Frontal cortex (tissue), 4 donors: ENCODE measurements around the gene FADS6. TPM values are rescaled to one million over a fixed set of nuclear protein-coding genes. Genes with fewer than 3 reads are reported as not detected.

Experiments
- DNase-seq, 2 donors: peaks; one replicate each; pipeline ENCODE4 v3.0.0; 2012; ENCODE audit warnings: low spot score in 2 of 2
- FAIRE-seq: peaks from 2 replicates; lab custom pipeline; 2012; peaks lifted over from hg19 to GRCh38; lab: Jason Lieb, UNC
- total RNA-seq: library from RNA; depleted of rRNA; stranded (reverse); fragments of >200 nt; gene quantifications from one replicate; pipeline ENCODE4 v1.2.3, GENCODE V29; 2014
- donor health status: control.
- donor health status: control.
- donor health status: control.

Gene FADS6, protein sequence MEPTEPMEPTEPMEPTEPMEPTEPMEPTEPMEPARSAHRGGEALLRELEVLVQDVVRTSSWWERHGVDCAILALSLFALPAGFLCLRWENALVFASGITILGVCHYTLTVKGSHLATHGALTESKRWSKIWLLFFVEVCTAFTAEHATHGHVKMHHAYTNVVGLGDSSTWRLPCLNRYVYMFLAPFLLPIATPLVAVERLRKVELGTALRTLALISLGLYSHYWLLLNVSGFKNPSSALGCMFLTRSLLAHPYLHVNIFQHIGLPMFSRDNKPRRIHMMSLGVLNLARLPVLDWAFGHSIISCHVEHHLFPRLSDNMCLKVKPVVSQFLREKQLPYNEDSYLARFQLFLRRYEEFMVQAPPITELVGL
- total RNA-seq = 0.82 TPM

DNA sequence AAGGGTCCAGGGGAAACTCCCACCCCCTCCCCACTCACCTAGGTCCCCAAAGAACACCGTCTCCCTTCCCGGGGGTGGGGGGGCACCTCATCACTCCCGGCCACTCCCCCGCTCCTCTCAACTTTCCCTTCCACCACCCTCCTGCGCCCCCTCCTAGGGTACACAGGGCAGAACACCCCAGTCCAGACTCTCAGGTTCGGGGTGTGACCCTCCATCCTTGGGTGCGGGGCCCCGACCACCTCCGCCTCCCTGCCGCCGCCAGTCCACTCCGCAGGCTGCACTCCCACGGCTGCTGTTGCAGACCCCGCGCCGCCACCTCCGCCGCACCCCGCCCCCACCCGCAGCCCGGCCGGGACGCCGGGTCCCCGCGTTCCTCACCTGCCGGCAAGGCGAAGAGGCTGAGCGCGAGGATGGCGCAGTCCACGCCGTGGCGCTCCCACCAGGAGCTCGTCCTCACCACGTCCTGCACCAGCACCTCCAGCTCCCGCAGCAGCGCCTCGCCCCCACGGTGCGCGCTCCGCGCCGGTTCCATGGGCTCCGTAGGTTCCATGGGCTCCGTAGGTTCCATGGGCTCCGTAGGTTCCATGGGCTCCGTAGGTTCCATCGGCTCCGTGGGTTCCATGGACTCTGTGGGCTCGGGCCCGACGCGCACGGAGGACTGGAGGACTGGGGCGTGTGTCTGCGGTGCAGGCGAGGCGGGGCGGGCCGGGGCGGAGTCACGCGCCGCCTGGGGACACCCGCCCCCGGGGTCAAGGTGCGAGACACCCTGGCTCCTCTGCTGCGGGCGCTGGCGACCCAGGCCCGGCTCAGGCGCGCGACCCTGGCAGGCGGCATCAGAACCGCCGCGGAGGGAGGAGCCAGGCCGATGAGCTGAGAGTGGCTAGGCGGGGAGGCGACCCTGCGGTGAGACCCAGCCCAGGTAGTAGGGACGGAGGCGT lies at the start of gene FADS6:
Gene FADS6, minus strand, starts transcription at position 660 of the 938 bp plus-strand sequence. Its CDS starts 38 bp downstream, at position 622.
- DNase-seq (peak in 1 of 2 donors; percentile 64), FAIRE-seq (no peak)

DNA sequence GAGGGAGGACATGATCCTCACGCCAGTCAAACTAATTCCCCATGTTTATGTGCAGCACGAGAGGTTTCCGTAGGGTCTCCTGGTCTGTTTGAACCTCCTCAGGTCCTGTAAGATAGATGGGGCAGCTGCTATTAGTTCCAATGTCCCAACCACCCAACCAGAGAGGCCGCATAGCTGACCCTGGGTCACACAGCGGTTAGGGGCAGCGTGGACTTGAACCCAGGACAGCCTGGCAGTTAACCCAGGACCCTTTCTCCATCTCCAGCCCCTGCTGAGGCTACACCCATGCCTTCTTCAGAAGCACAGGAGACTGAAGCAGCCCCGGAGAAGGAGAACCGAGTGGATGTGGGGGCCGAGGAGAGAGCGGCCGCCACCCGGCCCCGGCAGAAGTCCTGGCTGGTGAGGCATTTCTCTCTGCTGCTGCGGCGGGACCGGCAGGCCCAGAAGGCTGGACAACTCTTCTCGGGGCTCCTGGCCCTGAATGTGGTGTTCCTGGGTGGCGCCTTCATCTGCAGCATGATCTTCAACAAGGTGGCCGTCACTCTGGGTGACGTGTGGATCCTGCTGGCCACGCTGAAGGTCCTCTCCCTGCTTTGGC lies 47.8 kb upstream of the FADS6 start:
- DNase-seq = no peak
- FAIRE-seq = no peak

DNA sequence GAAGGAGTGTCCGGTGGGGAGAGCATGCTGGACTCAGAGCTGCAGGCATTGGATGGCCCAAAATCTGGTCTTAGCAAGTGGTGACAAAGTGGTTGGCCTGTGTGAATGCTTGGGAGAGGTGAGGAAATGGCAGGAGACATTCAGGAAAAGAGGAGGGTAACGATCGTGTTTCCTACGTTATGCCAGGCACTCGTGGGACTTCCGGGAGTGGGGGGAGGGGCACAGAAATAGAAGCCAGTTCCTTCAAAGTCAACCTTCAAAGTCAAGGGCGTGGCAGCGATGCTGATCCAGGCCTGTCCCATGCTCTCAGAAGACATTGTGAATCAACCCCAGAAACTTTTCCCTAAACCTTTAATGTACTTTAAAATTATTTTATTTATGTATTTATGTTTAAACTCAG lies 46.1 kb upstream of the FADS6 start:
- no peak for DNase-seq
- no peak for FAIRE-seq

DNA sequence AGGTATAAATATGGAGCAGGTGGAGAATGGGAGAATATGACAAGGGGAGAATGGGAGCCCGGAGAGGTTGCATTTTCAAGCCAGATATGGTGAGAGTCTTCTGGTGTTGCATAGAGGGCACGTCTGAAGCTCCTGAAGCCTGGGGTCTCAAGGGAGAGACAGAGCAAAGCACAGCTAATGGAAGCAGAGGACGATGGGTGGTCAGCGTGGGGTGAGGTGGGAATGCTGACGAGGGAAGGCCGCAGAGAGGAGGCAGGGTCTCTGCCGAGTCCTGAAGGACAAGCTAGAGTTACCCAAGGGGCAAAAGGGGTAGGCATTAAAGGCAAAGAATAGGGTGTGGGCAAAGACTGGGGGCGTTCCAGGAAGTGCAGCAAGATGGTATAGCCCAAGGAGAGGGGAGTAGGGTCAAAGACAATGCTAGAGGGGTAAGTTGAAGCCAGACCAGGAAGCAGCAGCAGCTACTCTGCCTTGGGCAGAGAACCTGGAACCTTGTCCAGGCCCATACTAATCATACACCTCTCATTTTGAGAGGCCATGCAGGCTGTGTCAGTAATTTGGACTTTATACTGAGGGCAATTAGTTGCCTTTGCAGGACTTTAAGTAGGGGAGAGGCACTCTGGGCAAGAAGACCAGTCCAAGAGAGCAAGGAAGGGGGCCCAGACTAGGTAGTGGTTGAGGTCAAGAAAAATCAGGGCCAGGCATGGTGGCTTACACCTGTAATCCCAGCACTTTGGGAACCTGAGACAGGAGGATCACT lies 44.9 kb upstream of the FADS6 start:
- FAIRE-seq (no peak), DNase-seq (no peak)

DNA sequence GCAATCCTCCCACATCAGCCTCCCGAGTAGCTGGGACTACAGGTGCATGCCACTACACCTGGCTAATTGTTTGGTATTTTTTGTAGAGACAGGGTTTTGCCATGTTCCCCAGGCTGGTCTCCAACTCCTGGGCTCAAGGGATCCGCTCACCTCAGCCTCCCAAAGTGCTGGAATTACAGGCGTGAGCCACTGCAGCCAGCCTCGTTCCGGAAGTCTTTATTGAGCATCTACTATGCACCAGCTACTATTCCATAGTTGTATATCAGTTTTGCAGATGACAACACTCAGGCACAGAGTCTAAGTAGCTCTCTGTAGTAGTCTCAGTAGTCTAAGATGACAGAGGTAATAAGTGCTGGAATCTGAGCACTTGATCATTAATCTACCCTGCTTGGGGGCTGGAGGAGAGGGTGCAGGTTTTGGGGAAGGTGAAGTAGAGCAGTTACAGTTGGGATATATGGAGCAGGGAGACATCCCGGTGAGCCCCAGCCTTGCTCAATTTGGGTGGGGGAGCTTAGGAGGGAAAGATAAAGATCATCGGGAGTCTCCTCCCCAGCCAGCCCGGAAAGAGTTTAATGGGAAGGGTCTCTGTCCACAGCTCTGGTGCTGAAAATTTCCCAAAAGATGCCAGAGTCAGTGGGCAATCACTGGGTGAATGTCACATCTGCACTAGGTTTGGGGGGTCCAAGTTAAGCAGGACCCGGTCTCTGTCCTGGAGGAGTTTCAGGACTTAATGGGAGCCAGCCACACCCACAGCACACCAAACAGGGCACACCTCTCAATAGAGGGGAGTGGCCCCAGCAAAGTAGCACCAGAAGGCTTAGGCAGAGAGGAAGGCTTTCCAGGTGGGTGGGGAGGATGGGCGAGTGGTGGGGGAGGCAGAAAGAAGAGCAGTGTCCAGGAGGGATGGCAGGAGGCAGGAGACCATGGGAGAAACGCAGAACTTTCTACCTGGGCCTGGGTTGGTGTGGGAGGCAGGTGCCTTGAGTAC lies 43.9 kb upstream of the FADS6 start:
- DNase-seq (no peak), FAIRE-seq (no peak)

DNA sequence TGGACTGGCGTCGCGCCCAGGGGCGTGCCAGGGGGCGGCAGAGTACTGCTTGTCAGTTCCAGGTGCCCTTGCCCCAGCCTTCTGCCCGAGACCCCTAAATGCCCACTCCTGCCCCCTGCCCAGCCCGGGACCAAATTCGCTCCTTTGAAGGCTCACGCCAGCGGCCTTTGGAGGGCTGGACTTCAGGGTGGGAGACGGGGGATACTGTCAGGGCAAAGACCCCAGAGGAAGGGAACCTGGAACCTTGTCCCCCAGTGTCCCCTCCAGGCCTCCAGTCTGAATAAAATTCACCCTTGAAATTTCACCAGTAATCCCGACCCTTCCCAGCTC lies 43.0 kb upstream of the FADS6 start:
- FAIRE-seq (no peak), DNase-seq (no peak)

DNA sequence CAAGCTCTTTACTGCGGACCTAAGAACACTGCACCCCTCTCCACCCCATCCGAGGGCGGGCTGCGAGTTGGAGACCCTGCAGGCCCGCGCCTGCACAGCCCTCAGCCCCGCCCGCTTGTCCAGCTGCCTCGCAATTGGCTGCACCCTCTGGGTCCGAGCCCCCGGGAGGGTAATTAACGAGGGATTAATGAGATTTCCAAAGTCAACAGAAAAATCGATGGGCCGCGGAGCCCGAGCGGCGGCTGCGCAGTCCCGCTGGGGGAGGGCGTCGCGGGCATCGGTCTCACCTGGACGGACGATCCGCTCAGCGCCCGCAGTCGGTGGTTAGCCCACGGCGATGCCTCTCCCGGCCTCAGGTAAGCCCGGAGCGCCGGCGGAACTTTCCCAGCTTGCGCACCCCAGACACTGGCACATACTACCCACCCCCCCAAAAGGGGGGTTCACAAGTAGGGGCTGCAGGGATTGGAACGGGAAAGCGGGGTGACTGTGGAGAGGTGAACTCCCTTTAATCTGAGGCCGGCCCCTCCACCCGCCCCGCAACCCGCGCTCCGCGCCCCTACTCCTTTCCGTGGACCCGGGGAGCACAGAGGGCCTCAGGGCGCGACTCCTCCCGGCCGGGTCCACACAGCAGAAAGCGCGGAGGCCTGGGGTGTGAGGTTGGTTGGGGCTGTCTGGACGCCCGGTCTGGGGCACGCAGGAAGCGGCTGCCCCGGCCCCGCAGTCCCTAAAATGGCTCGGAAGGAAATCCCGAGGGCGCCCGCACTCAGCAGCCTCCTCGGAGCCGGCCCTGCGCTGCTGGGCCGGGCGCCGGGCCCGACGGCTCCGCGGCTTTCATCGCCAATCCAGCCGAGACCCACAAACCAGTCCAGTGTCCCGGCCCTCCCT lies 42.4 kb upstream of the FADS6 start, which contains the start of gene OTOP3:
Gene OTOP3, plus strand, starts transcription at position 314 of the 885 bp plus-strand sequence. Its CDS starts 24 bp downstream, at position 338.
- no peak for FAIRE-seq
- no peak for DNase-seq

DNA sequence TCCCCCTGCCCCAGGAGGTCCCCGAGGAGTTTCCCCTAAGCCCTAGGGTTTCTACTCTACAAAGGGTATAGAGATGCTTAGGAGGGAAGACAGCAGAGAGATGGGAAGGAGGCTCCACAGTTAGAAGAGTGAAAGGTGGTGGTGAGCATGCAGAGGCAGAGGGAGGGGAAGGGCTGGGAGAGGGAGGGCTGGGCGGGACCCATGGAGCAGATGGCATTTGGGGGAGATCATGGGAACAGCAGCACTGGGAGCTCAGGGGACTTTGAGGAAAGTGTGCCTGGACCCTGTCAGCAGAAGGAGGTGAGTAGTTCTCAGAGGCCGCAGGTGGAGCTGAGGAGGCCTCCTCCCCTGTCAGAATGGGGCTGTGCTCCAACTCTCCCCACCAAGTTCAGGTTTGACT lies 41.6 kb upstream of the FADS6 start:
- FAIRE-seq (no peak), DNase-seq (no peak)

DNA sequence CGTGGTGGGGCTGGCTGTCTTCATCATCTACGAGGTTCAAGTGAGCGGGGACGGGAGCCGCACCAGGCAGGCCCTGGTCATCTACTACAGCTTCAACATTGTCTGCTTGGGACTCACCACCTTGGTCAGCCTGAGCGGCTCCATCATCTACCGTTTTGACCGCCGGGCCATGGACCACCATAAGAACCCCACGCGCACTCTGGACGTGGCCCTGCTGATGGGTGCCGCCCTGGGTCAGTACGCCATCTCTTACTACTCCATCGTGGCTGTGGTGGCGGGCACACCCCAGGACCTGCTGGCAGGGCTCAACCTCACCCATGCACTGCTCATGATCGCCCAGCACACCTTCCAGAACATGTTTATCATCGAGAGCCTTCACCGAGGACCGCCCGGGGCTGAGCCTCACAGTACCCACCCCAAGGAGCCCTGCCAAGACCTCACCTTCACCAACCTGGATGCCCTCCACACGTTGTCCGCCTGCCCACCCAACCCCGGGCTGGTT lies 37.2 kb upstream of the FADS6 start:
- no peak for DNase-seq
- no peak for FAIRE-seq

DNA sequence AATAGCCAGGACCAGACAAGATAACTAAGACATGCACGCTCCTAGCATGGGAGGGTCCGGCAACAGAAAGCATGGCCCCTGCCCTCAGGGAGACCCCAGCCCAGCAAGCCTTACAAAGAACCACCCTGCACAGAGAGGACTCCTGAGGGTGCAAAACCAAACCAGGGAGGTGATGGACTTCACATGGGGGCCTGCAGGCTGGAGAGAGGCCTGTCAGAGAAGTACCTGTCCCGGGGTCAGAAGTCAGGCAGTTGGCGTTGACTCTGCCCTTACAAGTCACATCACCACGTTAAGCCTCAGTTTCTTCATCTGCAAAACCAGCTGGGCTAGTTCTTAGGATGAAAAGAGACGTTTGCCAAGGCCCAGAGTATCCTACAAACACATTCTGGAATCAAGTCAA lies 35.4 kb upstream of the FADS6 start:
- no peak for DNase-seq
- no peak for FAIRE-seq

DNA sequence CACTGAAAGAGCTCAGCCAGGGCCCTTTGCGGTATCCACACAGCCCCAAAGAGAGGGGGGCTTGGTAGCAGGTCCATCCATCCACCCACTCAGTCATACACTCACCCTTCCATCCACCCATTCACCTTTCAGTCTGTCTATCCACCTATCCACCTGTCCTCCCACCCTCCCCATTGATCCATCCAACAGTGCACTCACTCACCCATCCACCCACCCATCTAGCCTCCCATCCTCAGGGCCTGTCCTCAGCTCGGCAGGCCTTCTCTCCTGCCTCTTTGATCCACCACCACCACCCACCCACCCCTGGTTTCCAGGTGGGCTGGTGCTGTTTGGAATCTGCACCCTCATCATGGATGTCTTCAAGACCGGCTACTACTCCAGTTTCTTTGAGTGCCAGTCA lies 31.8 kb upstream of the FADS6 start:
- no peak for FAIRE-seq

DNA sequence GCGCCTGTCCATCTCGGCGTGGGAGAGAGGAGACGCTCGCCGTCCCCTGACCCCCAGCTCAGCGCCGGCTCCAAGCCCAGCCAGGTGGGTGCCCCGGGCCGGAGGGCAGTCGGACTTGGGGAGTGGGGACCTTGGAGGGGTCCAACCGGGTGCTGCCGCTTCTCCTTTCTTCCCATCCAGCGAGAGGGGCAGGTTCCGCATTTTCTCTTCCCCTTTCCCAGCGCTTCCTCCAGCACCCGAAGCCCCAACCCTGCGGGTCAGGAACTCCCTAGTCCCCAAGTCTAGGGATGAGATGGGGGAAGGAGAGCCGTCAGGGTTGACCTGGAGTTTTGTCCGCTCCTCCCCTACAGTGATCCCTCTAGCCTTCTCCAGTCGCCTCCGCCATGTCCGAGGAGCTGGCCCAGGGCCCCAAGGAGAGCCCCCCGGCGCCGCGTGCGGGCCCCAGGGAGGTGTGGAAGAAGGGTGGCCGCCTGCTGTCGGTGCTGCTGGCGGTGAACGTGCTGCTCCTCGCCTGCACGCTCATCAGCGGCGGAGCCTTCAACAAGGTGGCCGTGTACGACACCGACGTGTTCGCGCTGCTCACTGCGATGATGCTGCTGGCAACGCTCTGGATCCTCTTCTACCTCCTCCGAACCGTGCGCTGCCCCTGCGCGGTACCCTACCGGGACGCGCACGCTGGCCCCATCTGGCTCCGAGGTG lies 31.0 kb upstream of the FADS6 start, which contains the start of gene OTOP2:
Gene OTOP2, plus strand, starts transcription at position 24 of the 699 bp plus-strand sequence. Its CDS starts 360 bp downstream, at position 384.
- FAIRE-seq = no peak
- DNase-seq = peak; percentile 52 to 60

More for the DNA sequence above, 31.8 kb upstream of the FADS6 start:
- no peak for DNase-seq

DNA sequence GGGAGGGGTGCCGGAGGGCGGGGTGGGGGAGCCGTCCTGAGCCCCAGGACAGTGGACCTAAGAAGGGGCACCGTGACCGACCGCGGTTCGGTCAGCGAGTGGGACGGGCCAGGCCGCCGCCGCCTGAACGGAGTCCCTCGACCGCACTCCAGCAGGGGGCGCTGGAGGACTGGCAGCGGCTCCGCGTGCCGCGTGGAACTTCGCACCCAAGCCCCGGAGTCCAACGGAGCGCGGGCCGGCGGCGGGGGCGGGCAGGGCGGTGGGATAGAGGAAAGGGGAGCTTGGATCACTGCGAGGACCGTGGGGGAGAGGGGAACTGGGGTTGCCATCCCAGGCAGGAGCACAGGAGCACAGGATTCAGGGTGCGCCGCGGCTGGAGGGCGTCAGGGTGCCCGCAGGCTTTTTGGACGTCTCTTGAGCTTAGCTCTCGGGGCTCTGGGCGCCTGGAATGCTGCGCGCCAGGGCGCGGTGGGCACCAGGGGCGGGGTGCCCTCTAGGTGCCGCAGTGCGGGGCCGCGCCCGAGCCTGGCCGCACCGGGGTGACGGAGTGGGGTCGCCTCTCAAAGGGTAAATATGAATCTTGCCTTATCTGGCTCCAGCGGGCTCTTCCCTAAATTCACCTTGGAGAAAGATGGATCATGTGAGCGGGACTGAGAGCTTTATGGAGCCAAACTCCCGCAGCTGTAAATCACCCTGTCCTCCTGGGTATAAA lies 30.3 kb upstream of the FADS6 start:
- peak; percentile 83 to 89 for DNase-seq
- no peak for FAIRE-seq

DNA sequence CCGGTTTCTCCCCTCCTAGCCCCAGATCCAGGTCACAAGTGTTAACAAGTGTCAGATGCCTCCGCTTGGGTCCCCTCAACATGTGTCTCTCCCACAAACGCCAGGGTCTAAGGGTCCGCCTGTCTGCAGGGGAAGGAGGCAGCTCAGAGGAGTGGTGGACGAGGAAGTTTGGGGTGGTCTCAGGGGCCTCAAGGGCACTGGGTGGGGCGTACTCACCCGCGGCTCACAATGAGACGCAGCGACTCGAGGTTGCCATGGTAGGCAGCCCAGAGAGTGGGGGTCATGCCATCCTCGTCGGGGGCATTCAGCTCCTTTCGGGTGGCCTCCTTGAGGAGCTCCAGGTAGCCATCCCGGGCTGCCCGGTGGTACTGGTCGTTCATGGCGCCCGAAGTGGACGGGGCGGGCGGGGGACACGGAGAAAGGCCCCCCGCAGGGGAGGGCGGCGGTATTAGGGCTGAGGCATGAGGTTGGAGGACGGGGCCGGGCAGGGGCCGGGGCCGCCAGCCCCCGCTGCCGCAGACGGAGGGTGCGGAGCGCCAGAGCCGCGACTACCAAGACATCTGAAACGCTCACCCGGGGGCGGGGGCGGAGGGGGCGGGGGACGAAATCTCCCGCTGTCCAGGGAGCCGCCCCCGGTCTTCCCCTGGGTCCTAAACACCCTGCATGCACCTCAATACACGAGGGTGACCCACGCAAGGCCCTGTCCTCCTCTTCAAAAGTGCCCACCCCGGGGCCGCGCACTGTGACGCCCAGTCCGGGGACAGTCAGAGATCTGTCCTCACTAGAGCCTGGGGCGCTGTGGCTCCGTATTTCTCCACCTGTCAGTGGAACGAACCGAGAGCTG lies 29.5 kb upstream of the FADS6 start, which contains the start of gene USH1G:
Gene USH1G, minus strand, starts transcription at position 562 of the 844 bp plus-strand sequence. Its CDS starts 182 bp downstream, at position 380.
- peak; percentile 64 to 76 for DNase-seq
- FAIRE-seq = no peak

DNA sequence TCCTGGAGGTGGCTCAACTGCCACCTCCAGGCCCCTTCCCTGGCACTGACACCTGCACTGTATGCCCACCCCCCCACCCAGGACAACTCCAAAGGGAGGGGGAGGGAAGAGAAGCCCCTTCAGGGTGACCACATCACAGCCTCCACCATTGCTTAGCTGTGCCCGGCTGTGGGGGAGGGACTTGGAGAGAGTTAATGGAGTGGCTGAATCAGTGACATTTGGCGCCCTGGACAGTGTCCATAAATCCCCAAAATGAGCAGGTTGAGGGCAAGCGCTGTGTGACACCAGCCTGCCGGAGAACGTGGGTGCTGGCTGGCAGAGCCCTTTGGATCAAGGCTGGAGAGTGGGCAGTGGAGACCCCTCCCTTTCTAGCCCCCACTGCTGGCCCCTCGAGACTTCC lies 28.7 kb upstream of the FADS6 start:
- DNase-seq (no peak), FAIRE-seq (no peak)
